Activated B cell treated with CpG ODN at 0.5 μM for 24 hours (primary cell): ENCODE measurements around the gene HSD17B2. TPM values are rescaled to one million over a fixed set of nuclear protein-coding genes. Genes with fewer than 3 reads are reported as not detected.
"Not testable (repeated sequence)": the region's sequence is repeated elsewhere in the genome, so short reads cannot be mapped to it uniquely, and the experiment has no call there.

Experiments used
- ATAC-seq: fragments of 200-7000 bp; cut with Tn5 transposase; one replicate; pipeline ENCODE4 v1.10.0; 2021; ENCODE audit warnings: low read depth, mild to moderate bottlenecking, moderate library complexity
- CTCF ChIA-PET: fragments of 350-600 bp; sonication (Branson Sonifier 250); formaldehyde crosslinking; loops from one replicate; lab custom pipeline; 2021; ENCODE audit warnings: antibody characterized with exemption; lab: Charles Lee
- POLR2A ChIA-PET: fragments of 350-600 bp; sonication (Branson Sonifier 250); formaldehyde crosslinking; loops from one replicate; lab custom pipeline; 2021; ENCODE audit warnings: antibody characterized with exemption; lab: Charles Lee
- DNase-seq: peaks from one replicate; pipeline ENCODE4 v3.0.0; 2022
- H3K27ac Mint-ChIP-seq: one replicate; pipeline ENCODE4 v1.8.0; 2020; ENCODE audit warnings: mixed read lengths
- H3K27me3 Mint-ChIP-seq: one replicate; pipeline ENCODE4 v1.8.0; 2021; ENCODE audit warnings: mixed read lengths
- H3K36me3 Mint-ChIP-seq: one replicate; pipeline ENCODE4 v1.8.0; 2021; ENCODE audit warnings: low read depth, mixed read lengths
- H3K4me1 Mint-ChIP-seq: one replicate; pipeline ENCODE4 v1.8.0; 2021; ENCODE audit warnings: mixed read lengths
- H3K4me3 Mint-ChIP-seq: one replicate; pipeline ENCODE4 v1.8.0; 2020; ENCODE audit warnings: mild to moderate bottlenecking, mixed read lengths
- H3K9me3 Mint-ChIP-seq: one replicate; pipeline ENCODE4 v1.8.0; 2020; ENCODE audit warnings: mixed read lengths
- intact Hi-C: fragments of 100-400 bp; cut with micrococcal nuclease; formaldehyde crosslinking; loops from one replicate; pipeline ENCODE4 v1.15.1; 2024
- total RNA-seq: library from RNA; stranded (reverse); gene quantifications from 2 replicates; pipeline ENCODE4 v1.2.3, GENCODE V29; 2022
- TF ChIP-seq, protein P1 (sequence below): fragments of 200-600 bp; IDR thresholded peaks from one replicate; pipeline ENCODE4 v1.8.0; 2022; ENCODE audit warnings: antibody characterized with exemption, mild to moderate bottlenecking

Gene HSD17B2
- total RNA-seq, 1 donor from 2014 or later = not detected

DNA sequence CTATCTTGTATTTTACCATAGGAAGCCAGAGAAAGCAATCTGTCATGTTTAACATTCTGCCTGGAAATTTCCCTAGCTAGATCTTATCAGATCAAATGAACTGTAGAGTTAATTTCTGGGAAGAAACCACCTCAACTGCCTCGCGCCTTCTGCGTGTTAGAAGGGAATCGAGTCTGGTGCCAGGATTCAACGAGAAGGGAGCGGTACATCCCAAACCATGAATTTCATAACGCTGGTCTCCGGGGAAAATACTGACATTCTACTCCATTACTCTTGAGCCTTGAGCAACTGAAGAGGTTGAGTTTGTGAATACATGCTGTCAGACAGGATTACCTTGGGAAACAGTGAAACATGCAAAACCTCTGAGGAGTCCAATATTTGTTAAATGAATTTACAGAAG lies 99.8 kb downstream of the HSD17B2 start:
- H3K27ac Mint-ChIP-seq = no peak overlapping the region
- H3K27me3 Mint-ChIP-seq = no peaks in the 10 kb centered on the region
- ChIA-PET POLR2A (no interaction called here), CTCF (no interaction called here)
- no peak overlapping the region for H3K4me3 Mint-ChIP-seq
- DNase-seq (no peak), ATAC-seq (no peak)
- H3K9me3 Mint-ChIP-seq = no peaks in the 10 kb centered on the region
- intact Hi-C loops = no loop called here
- H3K36me3 Mint-ChIP-seq = peaks cover 6% of the 10 kb centered on the region
- H3K4me1 Mint-ChIP-seq = no peaks in the 10 kb centered on the region
- TF ChIP-seq, protein P1, sequence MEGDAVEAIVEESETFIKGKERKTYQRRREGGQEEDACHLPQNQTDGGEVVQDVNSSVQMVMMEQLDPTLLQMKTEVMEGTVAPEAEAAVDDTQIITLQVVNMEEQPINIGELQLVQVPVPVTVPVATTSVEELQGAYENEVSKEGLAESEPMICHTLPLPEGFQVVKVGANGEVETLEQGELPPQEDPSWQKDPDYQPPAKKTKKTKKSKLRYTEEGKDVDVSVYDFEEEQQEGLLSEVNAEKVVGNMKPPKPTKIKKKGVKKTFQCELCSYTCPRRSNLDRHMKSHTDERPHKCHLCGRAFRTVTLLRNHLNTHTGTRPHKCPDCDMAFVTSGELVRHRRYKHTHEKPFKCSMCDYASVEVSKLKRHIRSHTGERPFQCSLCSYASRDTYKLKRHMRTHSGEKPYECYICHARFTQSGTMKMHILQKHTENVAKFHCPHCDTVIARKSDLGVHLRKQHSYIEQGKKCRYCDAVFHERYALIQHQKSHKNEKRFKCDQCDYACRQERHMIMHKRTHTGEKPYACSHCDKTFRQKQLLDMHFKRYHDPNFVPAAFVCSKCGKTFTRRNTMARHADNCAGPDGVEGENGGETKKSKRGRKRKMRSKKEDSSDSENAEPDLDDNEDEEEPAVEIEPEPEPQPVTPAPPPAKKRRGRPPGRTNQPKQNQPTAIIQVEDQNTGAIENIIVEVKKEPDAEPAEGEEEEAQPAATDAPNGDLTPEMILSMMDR = no peak

DNA sequence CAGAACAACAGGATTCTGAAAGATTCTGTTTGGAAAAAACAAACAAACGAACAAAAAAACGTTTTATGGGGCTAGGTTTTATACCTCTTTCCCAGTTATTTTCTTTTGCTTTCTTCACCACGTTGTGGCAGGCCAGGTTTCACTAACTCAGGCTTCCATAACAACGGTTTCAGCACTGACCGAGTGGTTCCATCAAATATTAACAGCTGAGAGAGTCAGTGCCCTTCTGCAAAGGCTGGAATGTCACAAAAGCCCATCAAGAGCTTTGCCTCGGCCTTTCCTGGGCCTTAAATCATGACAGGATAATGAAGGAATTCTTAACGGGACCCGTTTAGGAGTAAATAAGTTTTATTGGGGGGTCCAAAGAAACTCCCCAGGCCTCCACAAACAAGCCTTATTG lies 100.8 kb downstream of the HSD17B2 start:
- peaks cover 8% of the 10 kb centered on the region for H3K36me3 Mint-ChIP-seq
- H3K4me1 Mint-ChIP-seq = no peaks in the 10 kb centered on the region
- POLR2A ChIA-PET = no interaction called here
- DNase-seq = no peak
- no peak overlapping the region for H3K4me3 Mint-ChIP-seq
- no peaks in the 10 kb centered on the region for H3K9me3 Mint-ChIP-seq
- TF ChIP-seq, protein P1 = no peak
- no peak for ATAC-seq
- no peaks in the 10 kb centered on the region for H3K27me3 Mint-ChIP-seq
- intact Hi-C loops = no loop called here
- CTCF ChIA-PET = no interaction called here
- no peak overlapping the region for H3K27ac Mint-ChIP-seq

DNA sequence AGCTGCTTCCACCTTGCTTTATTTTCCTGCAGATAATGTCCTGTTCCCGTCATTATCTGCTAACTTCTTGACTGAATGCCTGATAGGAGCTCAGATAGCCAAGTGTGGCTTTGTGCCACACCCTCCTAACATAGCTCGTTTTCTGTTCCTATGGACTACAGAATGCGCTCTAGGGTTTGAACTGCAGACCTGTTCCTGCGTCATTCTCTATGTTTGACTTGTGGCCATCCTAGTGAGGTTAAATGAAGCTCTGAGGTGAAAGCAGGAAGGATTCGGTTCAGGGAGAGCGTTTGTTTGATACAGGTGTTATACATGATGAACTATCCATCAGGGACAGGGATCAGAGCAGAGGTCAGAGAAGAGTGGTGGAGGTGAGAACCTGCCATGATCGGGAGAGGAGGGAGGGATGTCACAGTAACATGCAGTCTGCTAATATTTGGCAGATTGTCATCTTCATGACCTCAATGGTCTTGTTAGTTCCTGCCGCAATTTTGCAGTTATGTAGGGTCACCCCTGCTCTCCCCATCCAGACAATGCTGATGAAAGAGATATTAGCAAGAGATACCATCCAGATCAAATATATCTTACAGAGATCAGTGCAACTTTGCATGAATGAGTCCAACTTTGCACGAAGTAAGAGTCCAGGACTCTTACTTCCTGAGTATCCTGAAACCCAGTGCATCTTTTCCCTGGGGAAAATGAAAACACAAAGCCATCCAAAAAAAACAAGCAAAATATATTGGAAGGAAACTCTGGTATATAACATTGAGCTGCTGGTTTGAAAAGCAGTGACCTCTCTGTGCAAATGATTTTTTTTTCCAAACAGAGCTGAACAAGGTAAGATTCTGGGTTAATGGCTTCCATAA lies 102.1 kb downstream of the HSD17B2 start:
- H3K36me3 Mint-ChIP-seq = peaks cover 10% of the 10 kb centered on the region
- H3K27me3 Mint-ChIP-seq = no peaks in the 10 kb centered on the region
- DNase-seq = no peak
- no peak for ATAC-seq
- TF ChIP-seq, protein P1 = no peak
- CTCF ChIA-PET = no interaction called here
- no peaks in the 10 kb centered on the region for H3K9me3 Mint-ChIP-seq
- POLR2A ChIA-PET = no interaction called here
- intact Hi-C loops = no loop called here
- no peak overlapping the region for H3K4me3 Mint-ChIP-seq
- H3K4me1 Mint-ChIP-seq = no peaks in the 10 kb centered on the region
- H3K27ac Mint-ChIP-seq = no peak overlapping the region

DNA sequence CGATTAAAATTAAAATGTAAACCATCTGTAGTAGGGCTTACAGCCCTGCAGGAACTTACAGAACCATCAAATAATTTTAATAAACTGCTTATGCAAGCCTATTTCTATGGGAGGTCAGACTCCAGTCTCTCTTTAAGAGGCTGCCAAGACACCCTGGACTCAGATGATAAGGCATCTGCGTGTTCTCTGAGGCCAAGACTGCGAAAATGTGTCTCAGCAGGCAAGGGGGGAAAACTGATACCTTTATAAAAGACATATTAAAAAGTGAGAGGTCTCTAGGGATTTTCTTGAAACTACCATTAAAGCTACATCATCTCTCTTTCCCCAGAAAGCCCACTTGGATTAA lies 102.7 kb downstream of the HSD17B2 start:
- H3K36me3 Mint-ChIP-seq = peaks cover 10% of the 10 kb centered on the region
- CTCF ChIA-PET = no interaction called here
- H3K27ac Mint-ChIP-seq = no peak overlapping the region
- intact Hi-C loops = no loop called here
- H3K4me1 Mint-ChIP-seq = no peaks in the 10 kb centered on the region
- ATAC-seq (no peak), DNase-seq (no peak)
- H3K4me3 Mint-ChIP-seq = no peak overlapping the region
- H3K27me3 Mint-ChIP-seq = no peaks in the 10 kb centered on the region
- no peaks in the 10 kb centered on the region for H3K9me3 Mint-ChIP-seq
- TF ChIP-seq, protein P1 = no peak
- POLR2A ChIA-PET = no interaction called here

DNA sequence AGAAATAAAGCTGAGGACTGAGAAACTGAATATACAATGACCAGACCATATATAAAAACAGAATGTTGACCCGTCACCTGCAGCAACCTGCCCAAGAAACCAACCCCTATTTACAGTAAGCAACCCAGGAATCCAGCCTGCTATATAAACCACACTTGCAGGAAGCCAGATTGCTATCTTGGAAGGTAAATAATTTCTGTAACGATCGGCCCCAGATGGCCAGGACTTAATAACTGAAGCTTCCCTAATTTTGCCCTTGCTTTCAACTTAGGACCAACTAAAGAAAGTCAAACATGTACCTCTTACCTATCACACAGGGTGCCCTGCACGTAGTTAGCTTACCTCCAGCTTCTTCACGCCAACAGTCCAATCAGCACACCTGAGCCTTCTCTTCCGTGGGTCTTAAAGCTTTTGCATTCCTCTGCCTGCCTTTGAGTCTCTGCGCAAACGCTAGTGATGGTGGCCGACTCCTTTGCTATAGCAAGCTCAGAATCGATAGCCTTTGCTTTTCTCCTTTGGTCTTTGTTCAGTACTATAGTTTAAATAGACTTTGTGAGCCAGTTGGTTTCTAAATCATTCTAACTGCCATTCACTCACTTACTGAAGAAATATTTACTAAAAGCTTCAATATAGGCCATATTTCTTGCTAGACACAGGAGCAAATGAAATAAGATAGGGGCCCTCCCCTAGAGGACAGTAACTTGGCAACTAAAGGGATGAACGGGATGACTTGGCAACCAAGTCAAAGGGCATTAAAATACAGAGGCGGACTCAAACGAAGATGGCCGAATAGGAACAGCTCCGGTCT lies 103.6 kb downstream of the HSD17B2 start:
- Mint-ChIP-seq H3K9me3 (no peaks in the 10 kb centered on the region), H3K4me1 (no peaks in the 10 kb centered on the region), H3K27me3 (no peaks in the 10 kb centered on the region), H3K36me3 (peaks cover 10% of the 10 kb centered on the region), H3K4me3 (no peak overlapping the region), H3K27ac (no peak overlapping the region)
- intact Hi-C loops = no loop called here
- no peak for ATAC-seq
- DNase-seq = no peak
- ChIA-PET CTCF (no interaction called here), POLR2A (no interaction called here)
- TF ChIP-seq, protein P1 = no peak

DNA sequence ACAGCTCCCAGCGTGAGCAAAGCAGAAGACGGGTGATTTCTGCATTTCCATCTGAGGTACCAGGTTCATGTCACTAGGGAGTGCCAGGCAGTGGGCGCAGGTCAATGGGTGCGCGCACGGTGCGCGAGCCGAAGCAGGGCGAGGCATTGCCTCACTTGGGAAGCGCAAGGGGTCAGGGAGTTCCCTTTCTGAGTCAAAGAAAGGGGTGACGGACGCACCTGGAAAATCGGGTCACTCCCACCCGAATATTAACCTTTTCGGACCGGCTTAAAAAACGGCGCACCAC lies 104.2 kb downstream of the HSD17B2 start:
- H3K4me3 Mint-ChIP-seq, CTCF ChIA-PET, H3K9me3 Mint-ChIP-seq, H3K27me3 Mint-ChIP-seq, H3K36me3 Mint-ChIP-seq, POLR2A ChIA-PET, H3K27ac Mint-ChIP-seq, DNase-seq, H3K4me1 Mint-ChIP-seq, intact Hi-C loops, ATAC-seq: not testable (repeated sequence)
